ENCODE measurements around the gene GPR31.
"Not testable (repeated sequence)": the region's sequence is repeated elsewhere in the genome, so short reads cannot be mapped to it uniquely, and the experiment has no call there.

The GPR31 gene

GRCh38 chr6:167157863-167158262, at the start of gene GPR31:
TSS of gene GPR31 (minus strand) at chr6:167157980. CDS start at chr6:167157831, 149 bp downstream.
- no peak for DNase-seq (ENCODE audit: low read depth in 2 of 2)

DNA sequence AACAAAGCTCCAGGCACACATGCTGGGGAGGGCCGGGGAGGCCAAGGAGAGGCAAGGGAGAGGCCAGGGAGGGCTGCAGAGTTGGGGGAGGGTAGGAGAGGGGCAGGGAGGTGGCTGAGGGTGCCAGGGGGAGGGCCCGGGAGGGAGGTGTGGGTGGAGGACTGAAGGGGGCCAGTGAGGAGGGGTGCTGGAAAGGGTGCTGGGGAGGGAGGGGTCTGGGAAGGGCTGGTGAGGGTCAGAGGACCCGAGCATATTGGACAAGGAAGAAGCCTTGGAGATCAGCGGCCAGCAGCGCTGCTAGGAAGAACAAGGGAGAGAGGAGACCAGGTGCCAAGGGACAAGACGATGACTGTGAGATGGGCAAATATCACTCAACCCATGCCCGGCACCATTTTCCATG, 49.7 kb upstream of the GPR31 start:
- no peak for DNase-seq (ENCODE audit: low read depth in 2 of 2)

GRCh38 chr6:167205316-167205715, 47.5 kb upstream of the GPR31 start:
- DNase-seq (ENCODE audit: low read depth in 2 of 2) = not testable (repeated sequence)

DNA sequence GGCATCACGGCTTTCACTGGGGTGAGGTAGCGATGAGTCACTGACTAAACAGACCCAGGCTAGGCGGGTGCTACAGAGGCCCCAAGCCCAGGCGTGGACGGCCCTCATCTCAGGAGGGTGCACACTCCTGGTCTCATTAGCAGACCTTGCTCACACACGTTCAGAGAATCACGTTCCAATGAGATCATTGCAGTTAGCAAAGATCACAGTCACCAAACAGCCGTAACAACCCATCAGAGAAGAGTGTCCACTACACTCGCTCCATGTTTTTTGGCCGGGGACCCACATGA, 46.2 kb upstream of the GPR31 start:
- not testable (repeated sequence) for DNase-seq (ENCODE audit: low read depth in 2 of 2)

DNA sequence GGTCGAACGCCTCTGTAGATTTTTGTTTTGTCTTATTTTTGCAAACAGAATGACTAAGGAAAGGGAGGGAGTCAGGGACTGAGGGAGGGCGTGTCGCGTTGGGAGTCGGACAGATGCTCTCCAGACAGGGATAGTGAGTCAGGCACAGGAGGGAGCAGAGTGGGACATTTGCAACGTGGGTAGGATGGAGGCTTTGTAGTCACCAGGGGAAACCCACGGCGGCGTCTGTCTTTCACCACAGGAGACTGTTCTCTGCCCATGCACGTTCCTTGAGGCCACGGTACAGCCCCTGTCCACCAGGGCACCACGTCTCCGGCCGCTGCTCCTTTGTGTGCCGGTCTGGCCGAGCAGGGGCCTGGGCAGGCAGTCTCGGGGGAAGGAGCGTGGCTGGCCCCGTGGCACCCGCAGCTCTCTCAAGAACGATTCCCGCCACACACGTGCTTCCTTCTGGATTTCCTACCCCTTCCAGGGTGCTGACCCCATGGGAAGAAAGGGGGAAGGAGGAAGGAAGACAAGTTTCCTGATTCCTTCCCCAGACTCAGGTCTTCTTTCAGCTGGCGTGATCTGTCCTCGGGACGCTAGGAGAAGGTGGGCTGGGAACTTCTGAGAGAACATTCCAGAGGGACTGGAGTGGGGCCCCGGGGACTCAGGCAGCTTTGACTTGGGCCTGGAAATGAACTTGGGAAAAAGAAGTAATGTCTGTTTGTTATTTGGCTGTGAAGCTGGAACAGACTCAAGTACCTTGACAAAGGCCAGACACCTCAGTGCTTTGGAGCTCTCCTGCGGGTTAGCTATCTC, 45.7 kb upstream of the GPR31 start:
- not testable (repeated sequence) for DNase-seq (ENCODE audit: low read depth in 2 of 2)

DNA sequence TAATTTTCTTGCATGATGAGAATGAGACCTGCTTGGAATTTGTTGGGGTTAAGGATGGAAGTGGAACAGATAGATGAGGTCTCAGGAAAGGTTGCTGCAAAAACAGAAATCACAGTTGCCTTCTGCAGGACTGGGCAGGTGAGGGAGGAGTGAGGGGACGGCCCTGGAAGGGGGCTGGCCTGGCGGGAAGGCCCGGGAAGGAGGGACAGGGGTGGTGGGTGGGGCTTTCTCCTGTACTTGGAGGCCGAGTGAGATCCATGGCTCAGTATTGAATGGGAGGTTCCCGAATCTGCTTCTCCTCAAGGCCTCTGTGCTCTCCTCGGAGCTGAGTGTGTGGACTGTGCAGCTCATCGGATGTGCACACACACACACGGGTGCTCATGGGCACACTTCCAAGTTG, 44.8 kb upstream of the GPR31 start:
- DNase-seq (ENCODE audit: low read depth in 2 of 2) = not testable (repeated sequence)

- no peak for DNase-seq (ENCODE audit: low read depth in 2 of 2)
These were observed 43.0 kb upstream of the GPR31 start for GRCh38 chr6:167200806-167201205.

GRCh38 chr6:167195941-167196610, 38.3 kb upstream of the GPR31 start:
- DNase-seq (ENCODE audit: low read depth in 2 of 2) = not testable (repeated sequence)

DNA sequence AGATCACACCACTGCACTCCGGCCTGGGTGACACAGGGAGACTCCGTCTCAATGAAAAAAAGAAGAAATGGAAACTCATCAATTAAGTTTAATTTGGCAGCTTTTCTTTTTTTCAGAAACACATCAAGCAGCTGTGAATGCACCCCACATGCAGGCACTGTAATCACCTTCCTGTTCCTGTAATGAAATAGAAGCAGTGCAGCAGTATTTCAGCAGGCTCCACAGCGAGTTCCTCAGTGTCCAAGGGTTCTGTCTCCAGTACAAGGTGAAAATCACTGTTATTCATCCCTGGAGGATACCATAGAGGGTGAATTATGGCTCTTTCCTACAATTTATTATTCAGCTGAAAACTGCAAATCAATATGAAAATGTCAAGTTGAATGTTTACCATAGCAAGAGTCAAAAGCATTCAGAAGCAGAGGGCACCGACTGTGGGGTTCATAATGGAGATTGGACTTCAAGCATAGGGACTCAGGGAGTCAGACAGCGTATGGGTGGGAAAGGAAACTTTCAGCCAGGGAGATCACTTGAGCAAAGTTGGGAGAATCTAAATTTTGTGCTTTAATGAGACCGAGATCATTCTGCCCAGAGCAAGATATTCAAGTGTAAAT, 35.8 kb upstream of the GPR31 start:
- DNase-seq (ENCODE audit: low read depth in 2 of 2) = not testable (repeated sequence)

DNA sequence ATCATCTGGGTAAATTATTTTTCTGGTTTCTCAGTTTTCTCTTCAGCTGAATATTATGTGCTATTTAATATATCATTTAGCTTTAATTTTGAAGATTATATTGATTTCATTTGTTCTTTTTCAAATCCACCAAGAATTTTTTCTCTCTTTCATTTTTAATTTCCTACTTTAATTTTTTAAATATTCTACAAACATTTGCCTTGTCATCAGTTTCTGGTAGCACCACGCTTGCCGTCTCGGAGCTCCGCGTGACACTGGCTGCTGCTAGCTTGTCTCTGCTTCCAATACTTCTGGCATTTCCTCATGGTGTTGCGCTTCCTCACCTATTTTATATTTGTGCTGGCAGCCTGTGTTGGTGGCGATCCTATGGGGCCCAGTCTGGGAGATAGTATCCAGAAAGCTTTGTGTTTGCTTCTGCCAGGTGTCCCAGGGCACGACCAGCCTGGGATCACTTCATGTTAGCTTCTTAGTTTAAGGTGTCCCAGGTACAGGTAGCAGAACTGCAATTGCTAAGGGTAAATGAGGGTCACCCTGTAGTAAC, 33.3 kb upstream of the GPR31 start:
- not testable (repeated sequence) for DNase-seq (ENCODE audit: low read depth in 2 of 2)

GRCh38 chr6:167187275-167187674, 29.5 kb upstream of the GPR31 start:
- not testable (repeated sequence) for DNase-seq (ENCODE audit: low read depth in 2 of 2)

DNA sequence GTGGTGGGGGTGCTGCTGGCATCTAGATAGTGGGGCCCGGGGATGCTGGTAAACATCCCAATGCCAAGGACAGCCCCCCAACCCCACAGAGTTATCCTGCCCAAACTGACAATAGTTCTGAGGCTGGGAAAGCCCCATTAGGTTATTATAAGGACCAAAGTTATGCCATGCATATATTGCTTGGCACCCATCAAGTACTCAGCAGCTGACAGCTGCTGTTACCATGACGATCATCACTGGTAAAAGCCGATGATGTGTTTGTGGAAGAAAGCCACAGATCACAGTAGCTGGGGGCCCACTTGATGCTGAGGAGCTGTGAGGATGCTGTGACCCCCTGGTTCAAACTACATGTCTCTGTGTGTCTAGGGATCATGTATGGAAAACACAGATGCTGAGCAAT, 27.3 kb upstream of the GPR31 start:
- DNase-seq (ENCODE audit: low read depth in 2 of 2) = not testable (repeated sequence)

GRCh38 chr6:167182913-167183314, 25.1 kb upstream of the GPR31 start:
- not testable (repeated sequence) for DNase-seq (ENCODE audit: low read depth in 2 of 2)

DNA sequence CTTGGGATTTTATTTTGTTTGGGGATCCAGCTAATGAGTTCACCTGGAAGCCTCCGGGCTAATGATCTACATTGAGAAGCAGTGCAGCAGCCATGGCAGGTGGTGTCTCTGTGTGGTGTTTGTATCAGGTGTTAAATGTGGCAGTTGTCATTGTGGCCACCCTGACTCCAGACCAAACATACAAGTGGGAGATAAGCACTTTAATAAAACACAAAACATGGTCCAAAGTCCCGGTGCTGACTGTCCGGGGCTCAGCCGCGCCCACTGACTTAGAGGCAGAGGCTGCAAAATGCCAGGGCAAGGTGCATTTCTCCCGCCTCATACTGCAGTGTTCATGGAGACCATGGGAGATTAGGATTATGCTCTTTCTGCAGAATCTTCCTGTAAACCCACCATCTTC, 23.6 kb upstream of the GPR31 start:
- not testable (repeated sequence) for DNase-seq (ENCODE audit: low read depth in 2 of 2)

DNA sequence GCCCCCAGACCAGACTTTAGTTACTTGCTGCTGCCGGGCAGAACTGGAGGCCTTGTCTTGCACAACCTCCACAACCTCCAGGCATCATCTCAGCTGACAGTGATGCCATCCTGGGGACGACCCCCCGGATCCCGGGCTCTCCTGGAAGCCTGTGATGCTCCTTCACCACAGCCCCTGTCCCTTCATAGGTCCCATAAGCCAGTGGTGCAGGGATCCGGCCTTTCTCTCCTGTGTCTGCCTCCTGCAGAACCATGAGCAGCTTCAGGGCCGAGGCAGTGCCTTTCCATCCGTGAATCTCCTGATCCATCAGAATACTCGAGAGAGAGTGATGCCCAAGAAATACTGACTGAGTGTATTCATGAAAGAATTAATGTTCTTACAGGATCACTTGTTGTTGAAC, 22.3 kb upstream of the GPR31 start:
- DNase-seq (ENCODE audit: low read depth in 2 of 2) = not testable (repeated sequence)

DNA sequence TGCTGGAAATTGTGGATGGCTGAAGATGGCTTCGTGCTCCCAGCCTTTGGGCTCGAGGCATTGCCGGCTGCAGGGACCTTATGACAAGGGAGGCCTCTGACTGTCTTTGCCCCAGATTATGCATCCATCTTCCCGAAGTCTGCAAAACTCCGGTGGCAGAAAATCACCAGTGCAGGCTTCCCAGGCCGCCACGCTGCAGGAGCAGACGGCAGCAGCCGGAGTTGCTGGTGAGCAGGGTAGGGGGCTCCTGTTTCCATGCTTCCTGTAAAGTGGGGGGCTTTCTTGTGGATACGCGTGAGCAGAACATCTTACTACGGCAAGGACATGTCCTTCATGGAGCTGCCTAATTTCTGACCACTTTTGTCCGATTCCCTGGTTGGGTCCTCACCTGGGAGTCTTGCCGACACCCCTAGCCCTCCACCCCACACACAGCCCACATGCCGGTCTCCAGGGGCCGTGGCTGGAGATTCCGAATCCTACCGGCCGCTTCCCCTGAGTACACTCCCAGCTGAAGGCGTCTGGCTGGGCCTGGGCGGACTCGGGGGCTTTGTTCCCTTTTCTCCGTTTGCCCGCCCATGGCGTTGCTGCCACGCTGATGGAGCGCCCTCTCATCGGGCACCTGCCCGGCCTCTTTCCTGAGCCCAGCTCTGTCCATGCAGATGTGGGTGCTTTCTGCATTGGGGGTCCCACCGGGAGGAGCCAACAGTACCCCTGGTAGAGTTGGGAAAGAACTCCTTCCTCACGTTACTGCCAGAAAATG, 21.3 kb upstream of the GPR31 start:
- not testable (repeated sequence) for DNase-seq (ENCODE audit: low read depth in 2 of 2)

DNA sequence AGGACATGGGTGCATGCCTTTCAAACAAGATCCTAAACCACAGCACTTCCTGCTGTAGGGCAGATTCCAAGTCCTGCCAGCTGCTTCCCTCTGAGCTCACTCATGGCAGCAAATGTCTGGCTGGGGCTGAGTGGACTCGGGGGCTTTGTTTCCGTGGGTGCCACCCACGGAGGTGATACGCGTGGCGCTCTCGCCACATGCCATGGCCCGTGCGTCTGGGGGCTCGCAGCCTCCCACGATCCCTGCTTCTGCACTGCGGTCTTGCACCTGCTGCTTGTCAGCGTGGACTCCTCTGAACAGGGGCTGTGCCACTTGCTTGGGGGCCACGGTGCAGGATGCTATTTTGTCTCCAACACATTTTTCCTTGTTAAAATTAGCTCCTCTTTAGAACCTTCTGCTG, 19.5 kb upstream of the GPR31 start:
- not testable (repeated sequence) for DNase-seq (ENCODE audit: low read depth in 2 of 2)

- not testable (repeated sequence) for DNase-seq (ENCODE audit: low read depth in 2 of 2)
These were observed 14.2 kb upstream of the GPR31 start for GRCh38 chr6:167172011-167172410.

GRCh38 chr6:167171300-167171699, 13.5 kb upstream of the GPR31 start:
- DNase-seq (ENCODE audit: low read depth in 2 of 2) = not testable (repeated sequence)

GRCh38 chr6:167169867-167170266, 12.1 kb upstream of the GPR31 start:
- DNase-seq (ENCODE audit: low read depth in 2 of 2) = not testable (repeated sequence)

DNA sequence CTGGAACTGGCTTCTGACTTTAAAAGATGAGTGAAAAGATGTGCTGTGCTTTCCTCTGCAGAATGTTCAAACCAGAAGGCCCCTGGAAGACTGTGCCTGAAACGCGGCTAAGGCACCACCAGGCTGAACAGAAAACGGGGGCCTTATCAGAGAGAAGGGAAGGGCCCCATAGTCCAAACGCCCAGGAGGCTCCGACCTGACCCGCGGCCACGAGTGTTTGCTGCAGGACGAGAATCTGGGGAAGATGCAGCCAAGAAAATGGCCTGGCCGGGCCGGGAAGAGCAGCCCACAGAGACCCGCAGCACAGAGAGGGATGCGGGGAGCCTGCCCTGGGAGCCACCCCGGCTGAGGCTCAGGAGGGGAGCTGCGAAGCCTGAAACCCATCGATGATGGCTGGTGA, 10.5 kb upstream of the GPR31 start:
- DNase-seq (ENCODE audit: low read depth in 2 of 2) = not testable (repeated sequence)

DNA sequence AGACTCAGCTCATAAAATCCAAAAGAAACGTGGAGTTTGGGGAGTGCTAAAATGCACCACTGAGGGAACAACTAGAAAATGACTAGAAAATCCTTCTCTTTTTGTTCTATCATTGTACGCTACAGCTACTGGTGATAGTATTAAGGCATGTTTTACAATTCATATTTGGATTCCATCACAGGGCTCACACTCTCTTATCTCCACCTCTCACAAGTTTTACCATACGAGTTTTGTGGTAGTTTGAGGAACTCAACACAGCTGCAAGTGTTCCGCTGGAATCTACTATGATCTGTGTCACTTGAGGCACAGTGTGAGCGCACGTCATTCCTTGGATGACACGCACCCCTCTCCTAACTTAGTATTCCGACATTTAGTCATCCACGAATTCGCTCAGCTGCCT, 9.9 kb upstream of the GPR31 start:
- not testable (repeated sequence) for DNase-seq (ENCODE audit: low read depth in 2 of 2)

Measured in stimulated activated CD8-positive, alpha-beta memory T cell treated with anti-CD3 and anti-CD28 coated beads, Interleukin-7, amount 100 ng/mL, for 4 hours (primary cell).